ENCODE data around the gene USP17L12. TPM values are rescaled to one million over a fixed set of nuclear protein-coding genes. Genes with fewer than 3 reads are reported as not detected.
"Not testable (repeated sequence)": the region's sequence is repeated elsewhere in the genome, so short reads cannot be mapped to it uniquely, and the experiment has no call there.

Gene USP17L12
- total RNA-seq, 1 experiment from 2014 or later, result not detected

DNA sequence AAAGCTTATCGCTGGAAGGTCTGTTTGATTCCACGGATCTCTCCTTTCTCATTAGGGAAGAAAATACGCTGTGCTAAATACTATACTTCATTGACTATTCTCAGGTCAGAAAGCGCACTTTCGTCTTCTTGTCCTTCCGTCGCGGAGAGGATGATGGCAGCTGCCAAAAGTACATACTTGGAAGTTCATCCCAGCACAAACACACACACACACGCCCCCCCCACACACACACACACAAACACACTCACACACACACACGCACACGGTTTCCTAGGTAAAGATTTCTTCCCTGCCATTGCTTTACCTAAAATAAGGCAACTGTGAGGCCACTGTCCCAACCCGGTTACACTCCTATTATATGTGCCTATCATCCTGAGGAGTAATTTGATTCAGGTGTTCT, 18.5 kb downstream of the USP17L12 start:
- intact Hi-C loops (cut with micrococcal nuclease; ENCODE audit: unreplicated experiment); CTCF ChIA-PET; DNase-seq (ENCODE audit: low read depth, low spot score): not testable (repeated sequence)

DNA sequence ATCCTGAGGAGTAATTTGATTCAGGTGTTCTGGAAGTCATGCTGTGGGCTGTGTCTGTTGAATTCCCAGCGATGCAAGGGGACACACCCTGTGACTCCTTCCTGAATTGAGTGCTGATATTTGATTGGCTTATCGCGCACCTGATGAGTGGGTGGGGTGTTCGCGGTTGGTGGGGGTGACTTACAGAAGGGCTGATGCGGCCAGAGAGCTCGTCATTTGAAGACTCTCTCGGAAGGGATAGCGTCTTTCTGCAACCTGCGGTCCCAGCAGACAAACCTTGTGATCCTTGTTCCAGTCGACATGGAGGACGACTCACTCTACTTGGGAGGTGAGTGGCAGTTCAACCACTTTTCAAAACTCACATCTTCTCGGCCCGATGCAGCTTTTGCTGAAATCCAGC, 23.6 kb downstream of the USP17L12 start, which contains the start of gene USP17L17:
TSS of gene USP17L17 (plus strand) at position 301 of the 400 bp plus-strand sequence. CDS start at position 301, 0 bp downstream.
- POLR2A ChIA-PET; H3K27me3 ChIP-seq (ENCODE audit: control insufficient read depth, insufficient read depth, low read length); H3K36me3 ChIP-seq (ENCODE audit: control insufficient read depth, insufficient read depth, low read length); in situ Hi-C loops (cut with HindIII; ENCODE audit: low pct_unique_long_range_greater_than_20kb, low sequenced_read_pairs); ATAC-seq; intact Hi-C loops (cut with micrococcal nuclease; ENCODE audit: unreplicated experiment); H3K27ac ChIP-seq (ENCODE audit: low read length); BruUV-seq (replicated peaks); DNase-seq (ENCODE audit: low read depth, low spot score); CTCF ChIA-PET; H3K4me1 ChIP-seq (ENCODE audit: control insufficient read depth, insufficient read depth, low read length); H3K9me3 ChIP-seq (ENCODE audit: control insufficient read depth, insufficient read depth, low read depth, low read length); H3K4me3 ChIP-seq (ENCODE audit: low read depth in 2 of 2, low read length in 2 of 2): not testable (repeated sequence)

More for the DNA sequence above, 18.5 kb downstream of the USP17L12 start:
- ATAC-seq; H3K36me3 ChIP-seq (ENCODE audit: control insufficient read depth, insufficient read depth, low read length); in situ Hi-C loops (cut with HindIII; ENCODE audit: low pct_unique_long_range_greater_than_20kb, low sequenced_read_pairs); H3K4me1 ChIP-seq (ENCODE audit: control insufficient read depth, insufficient read depth, low read length); H3K9me3 ChIP-seq (ENCODE audit: control insufficient read depth, insufficient read depth, low read depth, low read length); H3K27ac ChIP-seq (ENCODE audit: low read length); POLR2A ChIA-PET; H3K27me3 ChIP-seq (ENCODE audit: control insufficient read depth, insufficient read depth, low read length); BruUV-seq (replicated peaks); H3K4me3 ChIP-seq (ENCODE audit: low read depth in 2 of 2, low read length in 2 of 2): not testable (repeated sequence)

DNA sequence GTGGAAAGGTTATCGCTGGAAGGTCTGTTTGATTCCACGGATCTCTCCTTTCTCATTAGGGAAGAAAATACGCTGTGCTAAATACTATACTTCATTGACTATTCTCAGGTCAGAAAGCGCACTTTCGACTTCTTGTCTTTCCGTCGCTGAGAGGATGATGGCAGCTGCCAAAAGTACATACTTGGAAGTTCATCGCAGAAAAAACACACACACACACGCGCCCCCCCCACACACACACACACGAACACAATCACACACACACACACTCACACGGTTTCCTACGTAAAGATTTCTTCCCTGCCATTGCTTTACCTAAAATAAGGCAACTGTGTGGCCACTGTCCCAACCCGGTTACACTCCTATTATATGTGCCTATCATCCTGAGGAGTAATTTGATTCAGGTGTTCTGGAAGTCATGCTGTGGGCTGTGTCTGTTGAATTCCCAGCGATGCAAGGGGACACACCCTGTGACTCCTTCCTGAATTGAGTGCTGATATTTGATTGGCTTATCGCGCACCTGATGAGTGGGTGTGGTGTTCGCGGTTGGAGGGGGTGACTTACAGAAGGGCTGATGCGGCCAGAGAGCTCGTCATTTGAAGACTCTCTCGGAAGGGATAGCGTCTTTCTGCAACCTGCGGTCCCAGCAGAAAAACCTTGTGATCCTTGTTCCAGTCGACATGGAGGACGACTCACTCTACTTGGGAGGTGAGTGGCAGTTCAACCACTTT, 28.2 kb downstream of the USP17L12 start, which contains the start of gene USP17L18:
TSS of gene USP17L18 (plus strand) at position 678 of the 728 bp plus-strand sequence. CDS start at position 678, 0 bp downstream.
- in situ Hi-C loops (cut with HindIII; ENCODE audit: low pct_unique_long_range_greater_than_20kb, low sequenced_read_pairs), result not testable (repeated sequence)

DNA sequence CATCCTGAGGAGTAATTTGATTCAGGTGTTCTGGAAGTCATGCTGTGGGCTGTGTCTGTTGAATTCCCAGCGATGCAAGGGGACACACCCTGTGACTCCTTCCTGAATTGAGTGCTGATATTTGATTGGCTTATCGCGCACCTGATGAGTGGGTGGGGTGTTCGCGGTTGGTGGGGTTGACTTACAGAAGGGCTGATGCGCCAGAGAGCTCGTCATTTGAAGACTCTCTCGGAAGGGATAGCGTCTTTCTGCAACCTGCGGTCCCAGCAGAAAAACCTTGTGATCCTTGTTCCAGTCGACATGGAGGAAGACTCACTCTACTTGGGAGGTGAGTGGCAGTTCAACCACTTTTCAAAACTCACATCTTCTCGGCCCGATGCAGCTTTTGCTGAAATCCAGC, 33.1 kb downstream of the USP17L12 start, which contains the start of gene USP17L19:
TSS of gene USP17L19 (plus strand) at position 301 of the 400 bp plus-strand sequence. CDS start at position 301, 0 bp downstream.
- BruUV-seq (replicated peaks); in situ Hi-C loops (cut with HindIII; ENCODE audit: low pct_unique_long_range_greater_than_20kb, low sequenced_read_pairs): not testable (repeated sequence)

More for the DNA sequence above, 28.2 kb downstream of the USP17L12 start, which contains the start of gene USP17L18:
- H3K9me3 ChIP-seq (ENCODE audit: control insufficient read depth, insufficient read depth, low read depth, low read length); H3K27me3 ChIP-seq (ENCODE audit: control insufficient read depth, insufficient read depth, low read length); H3K27ac ChIP-seq (ENCODE audit: low read length); CTCF ChIA-PET; H3K4me3 ChIP-seq (ENCODE audit: low read depth in 2 of 2, low read length in 2 of 2); H3K4me1 ChIP-seq (ENCODE audit: control insufficient read depth, insufficient read depth, low read length); BruUV-seq (replicated peaks); POLR2A ChIA-PET; ATAC-seq; DNase-seq (ENCODE audit: low read depth, low spot score); H3K36me3 ChIP-seq (ENCODE audit: control insufficient read depth, insufficient read depth, low read length); intact Hi-C loops (cut with micrococcal nuclease; ENCODE audit: unreplicated experiment): not testable (repeated sequence)

DNA sequence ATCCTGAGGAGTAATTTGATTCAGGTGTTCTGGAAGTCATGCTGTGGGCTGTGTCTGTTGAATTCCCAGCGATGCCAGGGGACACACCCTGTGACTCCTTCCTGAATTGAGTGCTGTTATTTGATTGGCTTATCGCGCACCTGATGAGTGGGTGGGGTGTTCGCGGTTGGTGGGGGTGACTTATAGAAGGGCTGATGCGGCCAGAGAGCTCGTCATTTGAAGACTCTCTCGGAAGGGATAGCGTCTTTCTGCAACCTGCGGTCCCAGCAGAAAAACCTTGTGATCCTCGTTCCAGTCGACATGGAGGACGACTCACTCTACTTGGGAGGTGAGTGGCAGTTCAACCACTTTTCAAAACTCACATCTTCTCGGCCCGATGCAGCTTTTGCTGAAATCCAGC, 37.9 kb downstream of the USP17L12 start, which contains the start of gene USP17L20:
TSS of gene USP17L20 (plus strand) at position 301 of the 400 bp plus-strand sequence. CDS start at position 301, 0 bp downstream.
- H3K9me3 ChIP-seq (ENCODE audit: control insufficient read depth, insufficient read depth, low read depth, low read length); H3K4me3 ChIP-seq (ENCODE audit: low read depth in 2 of 2, low read length in 2 of 2); intact Hi-C loops (cut with micrococcal nuclease; ENCODE audit: unreplicated experiment); DNase-seq (ENCODE audit: low read depth, low spot score); H3K27me3 ChIP-seq (ENCODE audit: control insufficient read depth, insufficient read depth, low read length); ATAC-seq; H3K36me3 ChIP-seq (ENCODE audit: control insufficient read depth, insufficient read depth, low read length); H3K27ac ChIP-seq (ENCODE audit: low read length); BruUV-seq (replicated peaks); in situ Hi-C loops (cut with HindIII; ENCODE audit: low pct_unique_long_range_greater_than_20kb, low sequenced_read_pairs); CTCF ChIA-PET; POLR2A ChIA-PET; H3K4me1 ChIP-seq (ENCODE audit: control insufficient read depth, insufficient read depth, low read length): not testable (repeated sequence)

More for the DNA sequence above, 33.1 kb downstream of the USP17L12 start, which contains the start of gene USP17L19:
- H3K4me1 ChIP-seq (ENCODE audit: control insufficient read depth, insufficient read depth, low read length); H3K4me3 ChIP-seq (ENCODE audit: low read depth in 2 of 2, low read length in 2 of 2); H3K27ac ChIP-seq (ENCODE audit: low read length); H3K9me3 ChIP-seq (ENCODE audit: control insufficient read depth, insufficient read depth, low read depth, low read length); H3K27me3 ChIP-seq (ENCODE audit: control insufficient read depth, insufficient read depth, low read length); DNase-seq (ENCODE audit: low read depth, low spot score); ATAC-seq; intact Hi-C loops (cut with micrococcal nuclease; ENCODE audit: unreplicated experiment); POLR2A ChIA-PET; H3K36me3 ChIP-seq (ENCODE audit: control insufficient read depth, insufficient read depth, low read length); CTCF ChIA-PET: not testable (repeated sequence)

DNA sequence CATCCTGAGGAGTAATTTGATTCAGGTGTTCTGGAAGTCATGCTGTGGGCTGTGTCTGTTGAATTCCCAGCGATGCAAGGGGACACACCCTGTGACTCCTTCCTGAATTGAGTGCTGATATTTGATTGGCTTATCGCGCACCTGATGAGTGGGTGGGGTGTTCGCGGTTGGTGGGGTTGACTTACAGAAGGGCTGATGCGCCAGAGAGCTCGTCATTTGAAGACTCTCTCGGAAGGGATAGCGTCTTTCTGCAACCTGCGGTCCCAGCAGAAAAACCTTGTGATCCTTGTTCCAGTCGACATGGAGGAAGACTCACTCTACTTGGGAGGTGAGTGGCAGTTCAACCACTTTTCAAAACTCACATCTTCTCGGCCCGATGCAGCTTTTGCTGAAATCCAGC, 42.6 kb downstream of the USP17L12 start, which contains the start of gene USP17L21:
TSS of gene USP17L21 (plus strand) at position 301 of the 400 bp plus-strand sequence. CDS start at position 301, 0 bp downstream.
- DNase-seq (ENCODE audit: low read depth, low spot score); CTCF ChIA-PET; H3K4me1 ChIP-seq (ENCODE audit: control insufficient read depth, insufficient read depth, low read length); H3K4me3 ChIP-seq (ENCODE audit: low read depth in 2 of 2, low read length in 2 of 2); BruUV-seq (replicated peaks); in situ Hi-C loops (cut with HindIII; ENCODE audit: low pct_unique_long_range_greater_than_20kb, low sequenced_read_pairs); H3K27me3 ChIP-seq (ENCODE audit: control insufficient read depth, insufficient read depth, low read length); H3K27ac ChIP-seq (ENCODE audit: low read length); ATAC-seq; H3K9me3 ChIP-seq (ENCODE audit: control insufficient read depth, insufficient read depth, low read depth, low read length); POLR2A ChIA-PET; H3K36me3 ChIP-seq (ENCODE audit: control insufficient read depth, insufficient read depth, low read length); intact Hi-C loops (cut with micrococcal nuclease; ENCODE audit: unreplicated experiment): not testable (repeated sequence)

DNA sequence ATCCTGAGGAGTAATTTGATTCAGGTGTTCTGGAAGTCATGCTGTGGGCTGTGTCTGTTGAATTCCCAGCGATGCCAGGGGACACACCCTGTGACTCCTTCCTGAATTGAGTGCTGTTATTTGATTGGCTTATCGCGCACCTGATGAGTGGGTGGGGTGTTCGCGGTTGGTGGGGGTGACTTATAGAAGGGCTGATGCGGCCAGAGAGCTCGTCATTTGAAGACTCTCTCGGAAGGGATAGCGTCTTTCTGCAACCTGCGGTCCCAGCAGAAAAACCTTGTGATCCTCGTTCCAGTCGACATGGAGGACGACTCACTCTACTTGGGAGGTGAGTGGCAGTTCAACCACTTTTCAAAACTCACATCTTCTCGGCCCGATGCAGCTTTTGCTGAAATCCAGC, 47.4 kb downstream of the USP17L12 start, which contains the start of gene USP17L22:
TSS of gene USP17L22 (plus strand) at position 301 of the 400 bp plus-strand sequence. CDS start at position 301, 0 bp downstream.
- intact Hi-C loops (cut with micrococcal nuclease; ENCODE audit: unreplicated experiment); H3K36me3 ChIP-seq (ENCODE audit: control insufficient read depth, insufficient read depth, low read length); H3K4me3 ChIP-seq (ENCODE audit: low read depth in 2 of 2, low read length in 2 of 2); H3K27me3 ChIP-seq (ENCODE audit: control insufficient read depth, insufficient read depth, low read length); CTCF ChIA-PET; POLR2A ChIA-PET; H3K27ac ChIP-seq (ENCODE audit: low read length); DNase-seq (ENCODE audit: low read depth, low spot score); BruUV-seq (replicated peaks); H3K4me1 ChIP-seq (ENCODE audit: control insufficient read depth, insufficient read depth, low read length); H3K9me3 ChIP-seq (ENCODE audit: control insufficient read depth, insufficient read depth, low read depth, low read length); ATAC-seq; in situ Hi-C loops (cut with HindIII; ENCODE audit: low pct_unique_long_range_greater_than_20kb, low sequenced_read_pairs): not testable (repeated sequence)

All from Panc1 (cell line).